ENCODE data around the gene RAB14.
"Not testable (repeated sequence)": the region's sequence is repeated elsewhere in the genome, so short reads cannot be mapped to it uniquely, and the experiment has no call there.

RAB14 gene

DNA sequence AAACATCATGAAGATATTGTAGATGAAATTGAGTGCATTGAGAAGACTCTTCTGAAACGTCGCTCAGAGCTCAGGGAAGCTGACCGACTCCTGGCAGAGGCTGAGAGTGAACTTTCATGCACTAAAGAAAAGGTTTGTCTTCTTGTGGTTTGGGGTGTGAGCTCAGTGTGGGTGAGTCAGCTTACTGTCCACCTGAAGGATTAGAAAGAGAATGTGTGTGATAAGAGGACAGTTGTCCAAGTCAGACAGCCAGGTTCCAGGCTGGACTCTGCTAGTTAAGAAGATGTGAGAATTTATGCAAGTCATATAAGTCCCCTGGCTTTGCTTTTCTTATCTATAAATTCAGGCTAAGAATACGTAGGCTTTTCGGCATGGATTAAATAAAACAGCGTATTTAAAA, 46.9 kb downstream of the RAB14 start:
- DNase-seq (ENCODE audit: low read depth) = no peak

DNA sequence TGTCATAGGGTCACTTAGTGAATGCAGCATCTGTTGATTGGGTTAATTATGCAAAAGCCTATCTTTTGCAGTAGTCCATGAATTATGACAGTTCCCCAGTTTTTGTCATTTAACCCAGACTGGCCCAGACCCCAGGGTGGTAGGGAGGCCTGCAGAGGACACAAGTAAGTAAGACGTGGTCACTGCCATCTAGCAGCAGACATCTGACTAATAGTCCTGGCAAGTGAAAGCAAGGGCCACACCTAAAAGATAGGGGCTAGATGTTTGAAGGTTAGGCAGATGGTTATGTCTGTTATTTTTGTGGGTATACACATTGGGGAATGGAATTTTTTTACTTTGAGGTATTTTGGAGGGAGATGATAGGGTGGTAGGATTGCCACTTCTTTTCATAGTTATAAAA, 48.0 kb downstream of the RAB14 start:
- DNase-seq (ENCODE audit: low read depth) = no peak

DNA sequence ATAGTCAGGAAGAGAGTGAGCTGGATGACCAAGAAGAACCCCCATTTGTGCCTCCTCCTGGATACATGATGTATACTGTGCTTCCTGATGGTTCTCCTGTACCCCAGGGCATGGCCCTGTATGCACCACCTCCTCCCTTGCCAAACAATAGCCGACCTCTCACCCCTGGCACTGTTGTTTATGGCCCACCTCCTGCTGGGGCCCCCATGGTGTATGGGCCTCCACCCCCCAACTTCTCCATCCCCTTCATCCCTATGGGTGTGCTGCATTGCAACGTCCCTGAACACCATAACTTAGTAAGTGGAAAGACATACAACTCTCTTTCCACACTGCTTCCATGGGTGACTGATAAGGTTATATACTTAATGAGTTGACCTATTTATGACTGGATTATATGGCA, 51.5 kb downstream of the RAB14 start:
- DNase-seq (ENCODE audit: low read depth) = no peak

DNA sequence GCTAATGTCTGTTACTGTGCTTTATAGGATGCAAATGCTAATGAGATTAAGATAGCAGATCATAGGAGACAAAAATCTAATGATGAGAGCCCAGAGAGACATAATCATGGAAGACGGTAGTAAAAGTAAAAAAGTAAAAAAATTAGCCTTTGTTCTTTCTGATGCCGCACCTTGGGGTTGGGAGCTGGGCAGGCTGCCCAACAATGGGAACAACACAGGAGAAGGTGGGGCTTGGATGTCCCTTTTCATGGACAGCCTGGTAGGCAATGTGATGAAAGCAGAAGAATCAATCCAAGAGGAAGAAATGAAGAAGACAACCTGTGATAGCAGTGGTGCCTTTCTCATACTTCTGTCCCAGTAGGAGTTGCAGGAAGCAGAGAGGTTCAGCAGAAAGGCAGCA, 57.2 kb downstream of the RAB14 start:
- no peak for DNase-seq (ENCODE audit: low read depth)

DNA sequence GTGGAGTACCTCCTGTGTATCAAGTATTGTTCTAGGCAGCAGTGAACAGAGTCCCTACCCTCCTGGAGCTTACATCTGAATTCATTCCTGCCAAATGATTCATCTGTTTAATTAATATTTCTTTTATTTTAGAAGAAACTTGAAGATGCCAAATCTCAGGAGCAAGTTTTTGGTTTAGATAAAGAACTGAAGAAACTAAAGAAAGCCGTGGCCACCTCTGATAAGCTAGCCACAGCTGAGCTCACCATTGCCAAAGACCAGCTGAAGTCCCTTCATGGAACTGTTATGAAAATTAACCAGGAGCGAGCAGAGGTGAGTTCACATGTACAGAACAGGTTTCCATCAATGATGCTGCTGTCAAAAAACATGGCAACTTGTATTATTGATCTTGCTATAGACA, 57.9 kb downstream of the RAB14 start:
- no peak for DNase-seq (ENCODE audit: low read depth)

DNA sequence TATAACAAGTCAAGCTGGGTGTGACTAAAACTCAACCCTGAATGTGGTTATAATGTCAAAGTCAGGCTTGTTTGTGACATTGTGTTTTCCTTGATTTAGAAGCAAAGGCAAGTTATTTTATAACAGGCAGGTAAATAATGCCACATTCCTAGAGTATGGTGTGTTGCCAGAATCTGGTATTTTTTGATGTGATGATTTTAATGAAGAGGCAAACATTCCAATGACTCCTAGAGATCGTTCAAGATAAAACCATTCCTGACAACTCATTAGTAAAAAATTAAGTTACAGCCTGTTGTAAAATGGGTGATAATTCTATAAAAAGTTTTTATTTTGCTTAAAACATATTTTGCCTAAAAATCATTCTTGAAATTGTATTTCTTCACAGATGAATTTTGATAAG, 60.0 kb downstream of the RAB14 start:
- DNase-seq (ENCODE audit: low read depth) = no peak

DNA sequence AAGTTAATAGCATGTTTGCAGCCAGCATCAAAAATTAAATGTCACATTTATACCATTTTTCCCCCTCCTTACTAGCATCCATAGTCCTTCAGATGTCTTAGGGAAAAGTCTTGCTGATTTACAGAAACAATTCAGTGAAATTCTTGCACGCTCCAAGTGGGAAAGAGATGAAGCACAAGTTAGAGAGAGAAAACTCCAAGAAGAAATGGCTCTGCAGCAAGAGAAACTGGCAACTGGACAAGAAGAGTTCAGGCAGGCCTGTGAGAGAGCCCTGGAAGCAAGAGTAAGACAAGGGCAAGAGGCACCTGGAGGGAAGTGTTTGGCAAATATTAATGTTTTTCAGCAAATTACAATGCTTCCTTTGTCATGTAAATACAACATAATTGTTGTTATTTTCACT, 60.4 kb downstream of the RAB14 start:
- no peak for DNase-seq (ENCODE audit: low read depth)

DNA sequence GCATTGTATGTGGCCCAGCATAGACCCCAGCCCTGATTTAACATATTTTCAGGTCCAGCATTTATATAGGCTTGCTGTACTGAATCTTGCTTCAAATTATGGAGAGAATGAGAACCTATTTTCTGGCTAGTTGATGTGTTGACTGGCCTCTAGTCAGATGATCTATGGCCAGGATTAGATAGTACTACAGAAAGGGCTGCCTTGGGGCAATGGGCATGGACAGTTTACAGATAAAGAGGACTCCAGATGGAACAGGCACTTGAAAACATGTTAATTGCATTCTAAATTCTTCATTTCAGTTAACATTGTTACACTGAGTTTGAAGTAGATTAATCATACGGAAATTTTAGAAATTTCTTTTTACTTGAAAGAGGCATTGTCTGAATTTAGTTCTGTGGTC, 61.5 kb downstream of the RAB14 start:
- DNase-seq (ENCODE audit: low read depth) = no peak

DNA sequence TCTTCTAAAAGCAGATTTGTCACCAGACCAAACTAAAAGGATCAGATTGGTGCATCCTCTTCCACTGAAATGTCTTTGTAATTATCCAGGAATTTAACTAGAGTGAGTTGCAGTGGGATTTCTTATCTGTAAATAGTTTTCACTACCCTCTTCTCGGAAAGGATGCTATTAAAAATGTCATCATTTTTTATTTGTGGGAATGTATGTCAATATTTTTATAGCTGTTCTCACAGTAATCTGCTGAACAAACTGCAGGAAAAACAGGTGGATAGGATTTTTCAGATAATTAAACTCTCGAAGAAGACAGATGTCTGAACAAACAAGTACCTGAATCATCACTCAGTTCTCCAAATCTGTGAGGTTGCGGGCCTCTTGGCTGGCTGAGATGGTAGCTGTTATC, 62.7 kb downstream of the RAB14 start:
- no peak for DNase-seq (ENCODE audit: low read depth)

DNA sequence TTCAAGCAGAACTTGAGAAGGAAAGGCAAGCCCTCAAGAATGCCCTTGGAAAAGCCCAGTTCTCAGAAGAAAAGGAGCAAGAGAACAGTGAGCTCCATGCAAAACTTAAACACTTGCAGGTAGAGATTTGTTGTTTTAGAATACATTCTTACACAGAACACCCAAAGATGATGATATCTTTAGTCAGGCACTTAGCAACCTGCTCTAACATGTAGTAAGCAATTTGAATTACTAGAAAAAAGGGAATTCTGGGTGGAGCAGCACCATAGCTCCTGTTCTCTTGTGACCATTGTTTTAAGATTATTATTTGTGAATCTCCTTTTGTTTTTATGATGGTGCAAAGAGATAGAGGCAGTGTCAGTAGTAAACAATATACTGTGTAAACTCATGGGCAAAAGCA, 63.1 kb downstream of the RAB14 start:
- no peak for DNase-seq (ENCODE audit: low read depth)

DNA sequence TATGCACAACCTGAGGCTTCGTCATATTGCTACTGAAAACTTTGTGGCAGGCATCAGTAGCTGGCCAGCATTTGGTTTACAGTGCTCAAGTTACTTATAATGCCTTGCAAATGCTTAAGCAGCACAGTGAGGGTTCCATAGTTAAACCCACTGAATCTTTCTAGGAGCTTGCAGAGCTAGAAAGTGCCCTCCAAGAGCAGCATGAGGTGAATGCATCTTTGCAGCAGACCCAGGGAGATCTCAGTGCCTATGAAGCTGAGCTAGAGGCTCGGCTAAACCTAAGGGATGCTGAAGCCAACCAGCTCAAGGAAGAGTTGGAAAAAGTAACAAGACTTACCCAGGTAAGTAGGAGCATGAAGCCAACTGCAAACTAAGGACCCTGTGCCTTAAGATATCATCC, 66.0 kb downstream of the RAB14 start:
- no peak for DNase-seq (ENCODE audit: low read depth)

DNA sequence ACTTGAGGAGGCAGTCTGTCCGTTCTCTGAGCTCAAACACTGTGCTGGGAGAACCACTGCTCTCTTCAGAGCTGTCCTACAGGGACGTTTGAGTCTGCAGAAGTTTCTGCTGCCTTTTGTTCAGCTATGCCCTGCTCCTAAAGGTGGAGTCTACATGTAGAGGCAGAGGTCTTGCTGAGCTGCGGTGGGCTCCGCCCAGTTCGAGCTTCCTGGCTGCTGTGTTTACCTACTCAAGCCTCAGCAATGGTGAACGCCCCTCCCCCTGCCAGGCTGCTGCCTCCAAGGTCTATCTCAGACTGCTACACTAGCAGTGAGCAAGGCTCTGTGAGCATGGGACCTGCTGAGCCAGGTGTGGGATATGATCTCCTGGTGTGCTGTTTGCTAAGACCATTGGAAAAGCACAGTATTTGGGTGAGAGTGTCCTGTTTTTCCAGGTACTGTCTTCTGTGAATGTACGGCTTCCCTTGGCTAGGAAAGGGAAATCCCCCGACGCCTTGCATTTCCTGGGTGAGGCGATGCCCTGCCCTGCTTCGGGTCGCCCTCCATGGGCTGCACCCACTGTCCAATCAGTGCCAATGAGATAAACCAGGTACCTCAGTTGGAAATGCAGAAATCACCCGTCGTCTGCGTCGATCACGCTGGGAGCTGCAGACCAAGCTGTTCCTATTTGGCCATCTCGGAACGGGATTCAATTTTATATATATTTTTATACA, 68.4 kb downstream of the RAB14 start:
- no peak for DNase-seq (ENCODE audit: low read depth)

DNA sequence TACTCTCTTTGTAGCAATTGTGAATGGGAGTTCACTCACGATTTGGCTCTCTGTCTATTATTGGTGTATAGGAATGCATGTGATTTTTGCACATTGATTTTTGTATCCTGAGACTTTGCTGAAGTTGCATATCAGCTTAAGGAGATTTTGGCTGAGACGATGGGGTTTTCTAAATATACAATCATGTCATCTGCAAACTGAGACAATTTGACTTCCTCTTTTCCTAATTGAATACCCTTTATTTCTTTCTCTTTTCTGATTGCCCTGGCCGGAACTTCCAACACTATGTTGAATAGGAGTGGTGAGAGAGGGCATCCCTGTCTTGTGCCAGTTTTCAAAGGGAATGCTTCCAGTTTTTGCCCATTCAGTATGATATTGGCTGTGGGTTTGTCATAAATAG, 72.3 kb downstream of the RAB14 start:
- not testable (repeated sequence) for DNase-seq (ENCODE audit: low read depth)

Measured in non-pigmented ciliary epithelial cell (primary cell).